ENCODE results near the gene BCDIN3D.

Gene BCDIN3D

GRCh38 chr12:49795654-49796105 lies 47.2 kb downstream of the BCDIN3D start:
- DNase-seq = no peak

- DNase-seq = no peak
Observed at GRCh38 chr12:49794811-49795653, 47.9 kb downstream of the BCDIN3D start.

- no peak for DNase-seq
Observed at GRCh38 chr12:49794021-49794420, 48.9 kb downstream of the BCDIN3D start.

- DNase-seq = no peak
Observed at GRCh38 chr12:49793620-49794019, 49.3 kb downstream of the BCDIN3D start.

- DNase-seq = no peak
Observed at GRCh38 chr12:49792976-49793580, 49.8 kb downstream of the BCDIN3D start.

GRCh38 chr12:49792181-49792970 lies 50.5 kb downstream of the BCDIN3D start:
- no peak for DNase-seq

GRCh38 chr12:49791700-49792099 lies 51.2 kb downstream of the BCDIN3D start:
- DNase-seq = no peak

GRCh38 chr12:49790741-49791555 lies 52.0 kb downstream of the BCDIN3D start:
- no peak for DNase-seq

- DNase-seq = no peak
Observed at GRCh38 chr12:49789992-49790391, 52.9 kb downstream of the BCDIN3D start.

- DNase-seq = no peak
Observed at GRCh38 chr12:49787672-49788071, 55.2 kb downstream of the BCDIN3D start.

Data from NCI-H2081 treated with DMSO at 0.1 percent for 48 hours (cell line).